ENCODE results near the gene PTPN14.
"Not testable (repeated sequence)": the region's sequence is repeated elsewhere in the genome, so short reads cannot be mapped to it uniquely, and the experiment has no call there.

Gene PTPN14

GRCh38 chr1:214400131-214400530, 151.3 kb downstream of the PTPN14 start:
- no peak for DNase-seq (ENCODE audit: low read depth in 2 of 2)

DNA sequence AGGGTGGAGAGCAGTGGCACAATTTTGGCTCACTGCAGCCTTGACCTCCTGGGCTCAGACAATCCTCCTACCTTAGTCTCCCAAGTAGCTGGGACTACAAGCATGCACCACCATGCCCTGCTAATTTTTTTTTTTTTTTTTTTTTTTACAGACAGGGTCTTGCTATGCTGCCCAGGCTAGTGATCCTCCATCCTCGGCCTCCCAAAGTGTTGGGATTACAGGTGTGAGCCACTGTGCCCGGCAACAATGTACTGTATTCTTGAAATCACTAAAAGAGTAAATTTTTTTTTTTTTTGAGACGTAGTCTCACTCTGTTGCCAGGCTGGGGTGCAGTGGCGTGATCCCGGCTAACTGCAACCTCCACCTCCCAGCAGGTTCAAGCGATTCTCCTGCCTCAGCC, 152.9 kb downstream of the PTPN14 start:
- no peak for DNase-seq (ENCODE audit: low read depth in 2 of 2)

DNA sequence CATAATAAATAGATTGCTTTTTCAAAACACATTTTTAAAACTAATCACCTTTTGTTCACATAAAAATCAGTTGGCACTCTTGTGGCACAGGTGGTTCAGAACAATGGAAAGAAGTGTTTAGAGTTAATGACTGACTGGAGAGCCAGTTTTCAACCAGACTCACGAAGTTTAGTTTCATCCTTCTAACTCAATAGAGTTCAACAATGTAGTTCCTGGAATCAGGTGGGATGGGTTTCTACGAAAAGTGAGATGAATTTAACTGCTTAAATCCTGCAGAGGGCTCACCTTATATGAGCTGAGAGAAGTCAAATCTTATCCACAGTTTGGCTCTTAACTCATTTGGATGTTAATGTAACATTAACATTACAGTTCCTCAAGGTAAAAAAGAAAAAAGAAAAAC, 153.9 kb downstream of the PTPN14 start:
- no peak for DNase-seq (ENCODE audit: low read depth in 2 of 2)

DNA sequence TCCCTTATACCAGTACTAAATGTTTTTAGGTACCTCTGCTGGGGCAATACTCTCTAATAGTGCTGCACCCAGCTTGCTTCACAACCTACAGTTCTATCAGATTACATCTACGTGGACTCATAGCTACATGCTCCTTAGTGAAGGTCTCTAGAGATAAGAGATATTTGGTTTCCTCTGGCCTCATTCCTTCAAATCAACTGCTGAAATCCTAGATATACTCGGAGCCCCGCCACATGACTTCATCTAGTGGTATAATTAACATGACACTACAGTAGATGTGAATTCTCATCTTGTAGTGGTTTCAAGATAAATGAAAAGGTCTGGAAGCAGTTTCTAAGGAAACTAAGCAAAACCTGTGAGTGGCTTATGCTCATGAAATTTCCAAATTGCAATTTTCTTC, 155.1 kb downstream of the PTPN14 start:
- DNase-seq (ENCODE audit: low read depth in 2 of 2), result no peak

GRCh38 chr1:214394569-214394968, 156.8 kb downstream of the PTPN14 start:
- not testable (repeated sequence) for DNase-seq (ENCODE audit: low read depth in 2 of 2)

DNA sequence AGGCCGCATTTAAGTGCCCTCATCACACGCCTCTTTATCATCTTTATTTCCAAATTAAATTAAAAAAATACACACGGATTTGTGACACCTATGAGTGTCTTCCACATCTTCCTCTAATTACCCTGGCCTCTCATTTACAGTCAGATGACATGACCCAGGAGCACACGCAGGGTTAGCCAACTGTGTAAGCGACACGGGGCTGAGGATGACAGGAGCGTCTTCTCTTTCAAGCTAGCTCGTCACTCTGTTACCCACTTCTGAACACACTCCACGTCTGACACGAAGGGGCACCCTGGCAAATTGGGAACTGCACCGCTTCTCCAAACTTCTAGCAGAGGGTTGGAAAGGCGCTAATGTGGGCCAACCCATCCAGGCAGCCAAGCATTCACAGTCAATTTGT, 158.3 kb downstream of the PTPN14 start:
- DNase-seq (ENCODE audit: low read depth in 2 of 2), result no peak

- no peak for DNase-seq (ENCODE audit: low read depth in 2 of 2)
Measured at GRCh38 chr1:214391873-214392645, 159.3 kb downstream of the PTPN14 start.

GRCh38 chr1:214389734-214390133, 161.7 kb downstream of the PTPN14 start:
- DNase-seq (ENCODE audit: low read depth in 2 of 2), result no peak

- no peak for DNase-seq (ENCODE audit: low read depth in 2 of 2)
Measured at GRCh38 chr1:214386747-214387146, 164.7 kb downstream of the PTPN14 start.

DNA sequence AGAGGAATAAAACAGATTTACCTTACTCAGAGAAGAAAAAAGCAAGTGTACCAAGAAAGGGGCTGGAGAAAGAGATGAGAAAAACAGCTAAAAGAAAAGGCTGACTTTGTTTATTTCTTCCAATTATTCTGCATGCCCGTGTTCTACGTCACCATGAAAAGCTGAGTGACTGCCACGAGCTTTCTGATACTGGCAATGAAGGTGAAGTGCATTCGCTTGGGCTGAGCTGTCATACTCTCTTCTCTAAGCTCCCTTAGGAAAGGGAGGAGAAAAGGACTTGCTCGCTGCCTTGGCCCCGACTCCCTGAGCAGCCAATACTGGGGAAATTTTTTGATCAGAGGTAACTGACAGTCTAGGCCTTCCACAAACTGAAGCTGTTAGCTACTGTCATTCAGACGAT, 165.1 kb downstream of the PTPN14 start:
- no peak for DNase-seq (ENCODE audit: low read depth in 2 of 2)

GRCh38 chr1:214385428-214385827, 166.0 kb downstream of the PTPN14 start:
- no peak for DNase-seq (ENCODE audit: low read depth in 2 of 2)

GRCh38 chr1:214384373-214385079, 166.9 kb downstream of the PTPN14 start:
- no peak for DNase-seq (ENCODE audit: low read depth in 2 of 2)

DNA sequence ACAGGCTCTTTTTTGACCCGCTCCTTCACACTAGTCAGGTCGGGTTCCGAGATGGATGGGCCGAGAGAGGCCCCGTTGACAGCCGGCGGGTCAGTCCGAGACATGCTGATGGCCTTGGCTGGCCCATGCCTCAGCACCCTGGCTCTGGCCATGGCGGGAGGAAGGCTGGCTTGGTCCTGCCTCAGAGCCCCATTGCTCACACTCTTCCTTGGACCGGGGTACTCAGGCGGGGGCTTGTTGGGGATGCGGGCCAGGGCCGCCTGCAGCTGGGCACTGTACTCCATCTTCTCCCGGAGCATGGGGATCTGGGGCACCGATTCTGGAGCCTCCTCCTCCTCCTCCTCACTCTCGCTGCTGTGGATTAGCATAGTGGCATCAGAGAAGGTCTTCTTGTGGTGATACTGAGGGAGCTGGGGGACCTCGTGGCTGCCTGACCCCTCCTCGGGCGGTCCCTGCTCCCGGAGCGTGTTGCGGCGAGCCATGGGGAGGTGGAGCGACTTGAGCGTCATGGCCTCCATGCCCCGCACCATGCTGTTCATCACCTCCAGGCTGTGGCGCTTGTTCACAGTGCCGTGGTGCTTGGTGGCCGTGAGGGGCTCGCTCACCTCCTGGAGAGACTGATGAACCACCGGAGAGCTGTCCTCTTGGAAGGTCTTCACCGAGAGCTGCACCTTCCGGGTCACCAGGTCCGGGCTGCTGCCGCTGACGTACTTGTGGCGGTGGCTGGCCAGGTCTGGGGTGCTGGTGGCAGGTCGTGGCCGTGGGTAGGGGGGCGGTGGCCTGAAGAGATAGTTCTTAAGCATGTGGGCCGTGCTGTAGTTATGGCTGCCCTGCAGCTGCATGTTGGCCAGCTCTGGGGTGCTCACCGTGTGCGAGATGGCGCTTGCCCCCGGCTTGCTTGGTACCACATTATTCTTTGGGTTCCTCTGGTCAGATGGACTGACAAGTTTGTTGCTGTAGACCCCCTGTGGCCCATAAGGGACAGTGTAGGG, 167.7 kb downstream of the PTPN14 start:
- DNase-seq (ENCODE audit: low read depth in 2 of 2), result no peak

- DNase-seq (ENCODE audit: low read depth in 2 of 2), result no peak
Measured at GRCh38 chr1:214380986-214381695, 170.3 kb downstream of the PTPN14 start.

DNA sequence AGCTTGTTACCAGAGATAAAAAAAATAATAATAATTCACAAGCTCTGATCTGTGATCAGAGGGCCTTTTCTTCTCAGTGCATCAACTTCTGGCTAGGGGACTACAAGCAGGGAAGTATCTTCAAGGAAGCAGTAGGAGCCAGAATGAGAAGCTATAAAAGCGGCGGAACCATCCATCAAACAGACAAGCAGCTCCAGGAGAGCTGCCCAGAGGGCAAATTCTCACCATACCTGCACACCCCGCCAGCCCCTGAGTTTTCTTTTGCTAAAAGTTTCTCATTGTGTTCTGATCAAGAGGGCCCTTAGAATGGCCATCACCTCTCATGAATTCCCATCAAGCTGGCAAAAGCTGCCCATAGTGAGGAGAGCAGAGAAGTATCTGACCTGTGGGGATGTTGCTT, 171.0 kb downstream of the PTPN14 start:
- DNase-seq (ENCODE audit: low read depth in 2 of 2), result no peak

- no peak for DNase-seq (ENCODE audit: low read depth in 2 of 2)
Measured at GRCh38 chr1:214379236-214379970, 172.0 kb downstream of the PTPN14 start.

- no peak for DNase-seq (ENCODE audit: low read depth in 2 of 2)
Measured at GRCh38 chr1:214378492-214378891, 172.9 kb downstream of the PTPN14 start.

- no peak for DNase-seq (ENCODE audit: low read depth in 2 of 2)
Measured at GRCh38 chr1:214377886-214378285, 173.5 kb downstream of the PTPN14 start.

- DNase-seq (ENCODE audit: low read depth in 2 of 2), result no peak
Measured at GRCh38 chr1:214377485-214377884, 173.9 kb downstream of the PTPN14 start.

DNA sequence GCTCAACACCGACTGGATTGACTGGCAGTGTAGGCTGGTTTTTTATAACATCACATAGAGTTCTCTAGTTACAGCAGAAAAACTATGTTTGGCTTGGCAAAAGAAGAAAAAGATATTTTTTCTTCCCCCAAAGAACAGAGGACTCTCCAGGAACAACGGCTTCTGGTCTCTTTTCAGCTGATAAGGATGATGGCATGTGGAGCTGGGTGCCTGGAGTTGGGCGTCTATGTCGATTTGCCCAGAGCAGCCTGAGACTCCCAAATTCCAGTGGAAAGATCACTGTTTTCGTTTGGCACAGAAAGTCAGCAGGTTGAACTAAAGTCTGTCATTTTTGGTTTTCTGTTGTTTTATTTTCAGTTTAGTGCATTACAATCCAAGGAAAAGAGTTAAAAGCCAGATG, 179.3 kb downstream of the PTPN14 start:
- DNase-seq (ENCODE audit: low read depth in 2 of 2), result no peak

DNA sequence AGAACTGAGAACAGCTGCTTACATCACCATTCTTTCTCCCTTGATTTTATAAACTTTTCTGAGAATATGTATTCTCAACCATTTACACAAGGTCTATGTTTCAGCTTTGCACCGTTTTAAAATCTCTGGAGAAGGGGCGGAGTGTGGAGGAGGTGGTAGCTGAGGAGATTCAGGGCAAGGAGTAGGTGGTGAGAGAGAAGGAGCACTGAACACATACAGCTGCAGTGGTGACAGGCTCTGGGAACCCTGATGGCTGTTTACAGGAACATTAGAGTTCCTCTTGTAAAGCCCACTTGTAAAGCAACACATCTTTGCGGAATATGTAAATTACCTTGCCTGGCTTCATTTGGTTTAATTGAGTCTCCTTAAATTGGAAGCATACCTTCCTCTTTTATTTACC, 180.8 kb downstream of the PTPN14 start:
- no peak for DNase-seq (ENCODE audit: low read depth in 2 of 2)

Measured in stimulated activated CD8-positive, alpha-beta memory T cell treated with anti-CD3 and anti-CD28 coated beads, Interleukin-15, amount 100 ng/mL, for 4 hours (primary cell).